K562 (cell line): ENCODE measurements around the gene CCDC186. TPM values are rescaled to one million over a fixed set of nuclear protein-coding genes. Genes with fewer than 3 reads are reported as not detected.

Source experiments
- ATAC-seq: fragments of 200-7000 bp; cut with Tn5 transposase; 3 replicates; pipeline ENCODE4 v1.9.1; 2020; ENCODE audit warnings: moderate library complexity
- BruUV-seq: library from RNA; stranded (reverse); fragments of 400-500 nt; replicated peaks from 2 replicates; lab custom pipeline; 2021; lab: Mats Ljungman, UMichigan
- CTCF ChIA-PET: fragments of 300-600 bp; formaldehyde crosslinking; extraction: SDS; loops from one replicate; lab custom pipeline; 2021; ENCODE audit warnings: low intra/inter-chr PET ratio; lab: Yijun Ruan, JAX
- POLR2A ChIA-PET: fragments of 300-600, 350-650 bp; sonication (Branson Sonifier 250); formaldehyde crosslinking; extraction: SDS; loops from one replicate; lab custom pipeline; 2021; ENCODE audit warnings: antibody characterized with exemption, inconsistent platforms; lab: Yijun Ruan, JAX
- DNase-seq, 4 experiments: peaks; one replicate each; pipeline versions ENCODE4 v3.0.0 to v3.0.0-alpha.2; 2011 to 2018; ENCODE audit warnings: low spot score in 3 of 4, mixed read lengths in 3 of 4; ENCODE audit errors: extremely low read depth in 1 of 4
- FAIRE-seq: peaks from 2 replicates; lab custom pipeline; 2011; peaks lifted over from hg19 to GRCh38; lab: Jason Lieb, UNC
- H2AFZ ChIP-seq: 2 replicates; pipeline ENCODE4 v1.6.0; 2011; ENCODE audit warnings: low read depth, low read length, control low read depth, inconsistent platforms
- H3K27ac ChIP-seq: fragments of 200-600 bp; 3 replicates; pipeline ENCODE4 v1.8.0; 2011; ENCODE audit warnings: low read depth, mild to moderate bottlenecking, control low read depth, inconsistent platforms, low read length, moderate library complexity, mixed read lengths; ENCODE audit errors: extremely low read depth
- H3K27me3 ChIP-seq, 2 experiments: fragments of 300-600 bp in 1 of 2; 2 replicates in 1 of 2; 3 replicates in 1 of 2; pipeline versions ENCODE4 v1.6.0 to v1.8.0; 2011; ENCODE audit warnings: inconsistent platforms in 2 of 2, low read length in 2 of 2, mild to moderate bottlenecking in 1 of 2, mixed read lengths in 1 of 2, moderate library complexity in 1 of 2; ENCODE audit not compliant: control insufficient read depth in 2 of 2, insufficient read depth in 2 of 2
- H3K36me3 ChIP-seq: fragments of 300-600 bp; 3 replicates; pipeline ENCODE4 v1.8.0; 2011; ENCODE audit warnings: mild to moderate bottlenecking, low read length, inconsistent platforms; ENCODE audit not compliant: control insufficient read depth, insufficient read depth
- H3K4me1 ChIP-seq, 2 experiments: fragments of 200-600 bp in 1 of 2; replicated peaks in 1 of 2; 2 replicates in 1 of 2; 3 replicates in 1 of 2; pipeline versions ENCODE4 v1.5.1 to v1.8.0; 2011; ENCODE audit warnings: inconsistent platforms in 2 of 2, low read length in 2 of 2, mild to moderate bottlenecking in 1 of 2, mixed read lengths in 1 of 2, moderate library complexity in 1 of 2; ENCODE audit not compliant: control insufficient read depth in 2 of 2, insufficient read depth in 2 of 2
- H3K4me2 ChIP-seq: 2 replicates; pipeline ENCODE4 v1.6.1; 2011; ENCODE audit warnings: low read length, control low read depth, inconsistent platforms, mixed read lengths; ENCODE audit not compliant: insufficient read depth
- H3K4me3 ChIP-seq: fragments of 200-600 bp; sonication (generic), shearing (Covaris generic); 2 replicates; pipeline ENCODE4 v1.5.1; 2016; ENCODE audit warnings: control low read depth, inconsistent platforms
- H3K79me2 ChIP-seq: fragments of 200-600 bp; 3 replicates; pipeline ENCODE4 v1.8.0; 2011; ENCODE audit warnings: low read length, inconsistent platforms; ENCODE audit not compliant: control insufficient read depth, insufficient read depth
- H3K9ac ChIP-seq, 2 experiments: 2 replicates each; pipeline versions ENCODE4 v1.6.0 to v1.6.1; 2011; ENCODE audit warnings: low read depth in 2 of 2, low read length in 2 of 2, control low read depth in 1 of 2, inconsistent platforms in 1 of 2, mild to moderate bottlenecking in 1 of 2, mixed read lengths in 1 of 2; ENCODE audit not compliant: insufficient read depth in 1 of 2
- H3K9me1 ChIP-seq: one replicate; pipeline ENCODE4 v1.6.0; 2011; ENCODE audit warnings: inconsistent platforms, mild to moderate bottlenecking, low read length, moderate library complexity; ENCODE audit not compliant: control insufficient read depth, insufficient read depth
- H3K9me3 ChIP-seq: replicated peaks from 2 replicates; pipeline ENCODE4 v1.5.1; 2011; ENCODE audit warnings: low read depth, low read length, inconsistent platforms; ENCODE audit not compliant: control insufficient read depth, insufficient read depth
- H4K20me1 ChIP-seq: replicated peaks from 2 replicates; pipeline ENCODE4 v1.6.1; 2011; ENCODE audit warnings: low read length, inconsistent platforms, mixed read lengths; ENCODE audit not compliant: control insufficient read depth, insufficient read depth
- CSDE1 ChIP-seq, 2 experiments: fragments of 450-650 bp; IDR thresholded peaks; 2 replicates each; pipeline ENCODE4 v1.6.1; 2016; ENCODE audit warnings: mild to moderate bottlenecking in 1 of 2
- DNMT1 ChIP-seq: fragments of 450-650 bp; IDR thresholded peaks from 2 replicates; pipeline ENCODE4 v1.6.1; 2016; ENCODE audit warnings: antibody characterized with exemption, mild to moderate bottlenecking
- E2F4 ChIP-seq: sonication (generic); formaldehyde crosslinking; IDR thresholded peaks from 2 replicates; pipeline ENCODE4 v1.8.0; 2022; ENCODE audit warnings: mild to moderate bottlenecking, low read depth, missing genetic modification reagents
- HEY1 ChIP-seq: fragments of 250-450 bp; sonication (Bioruptor Pico); IDR thresholded peaks from 2 replicates; pipeline ENCODE4 v1.5.0; 2020; ENCODE audit warnings: mild to moderate bottlenecking, moderate library complexity, borderline replicate concordance
- IFI16 ChIP-seq: fragments of 250-450 bp; sonication (Bioruptor Pico); IDR thresholded peaks from 2 replicates; pipeline ENCODE4 v2.1.2; 2022; ENCODE audit warnings: mild to moderate bottlenecking, inconsistent platforms
- WGBS: fragments of 100-300 bp; shearing (Covaris generic); methylation state at CpG from one replicate; pipeline ENCODE4 v1.1.6; 2016; ENCODE audit warnings: low coverage, mixed read lengths; ENCODE audit not compliant: insufficient coverage; ENCODE audit errors: missing lambda C conversion rate; 5-methylcytosine and 5-hydroxymethylcytosine counted together
- in situ Hi-C: fragments of 300-500 bp; cut with MboI; formaldehyde crosslinking; loops from 4 replicates; pipeline ENCODE4 v1.15.0; 2018; ENCODE audit warnings: inconsistent platforms, mixed read lengths
- intact Hi-C: fragments of 100-400 bp; cut with micrococcal nuclease; formaldehyde crosslinking; loops from 2 replicates; pipeline ENCODE4 v1.14.2; 2022
- polyA plus RNA-seq, 8 experiments: library from polyadenylated mRNA; depleted of rRNA in 4 of 8; stranded (reverse) in 5 of 8; unstranded in 3 of 8; fragments of >200 nt; fragmentation: Nextera tagmentation in 2 of 8; fragmentation: Illumina TruSeq in 1 of 8; extraction: Ambion mirVana in 2 of 8; extraction: Trizol in 1 of 8; gene quantifications; 2 replicates each; pipeline versions ENCODE4 v1.2.1 to v1.2.3, GENCODE V29; 2011 to 2014; ENCODE audit warnings: inconsistent platforms in 1 of 8, missing spikeins in 1 of 8
- total RNA-seq, 7 experiments: library from RNA; depleted of rRNA in 6 of 7; stranded (reverse); fragments of >200 nt in 6 of 7; fragmentation: Illumina TruSeq in 2 of 7; extraction: Trizol in 2 of 7; gene quantifications; 2 replicates each; pipeline versions ENCODE4 v1.2.1 to v1.2.3, GENCODE V29; 2011 to 2021; ENCODE audit warnings: low replicate concordance in 1 of 7

The CCDC186 gene
- total and polyA plus RNA-seq, 9 of the 15 experiments (the other 6 are each of a cell fraction or from before 2014, with no cell fraction given): 2.0 to 7.5 (median 4.7) TPM

- BruUV-seq: no TSS peak
- Histone ChIP-seq H3K36me3 (no peaks in the 10 kb centered on the region), H3K4me2 (no peak overlapping the region)
- FAIRE-seq: no peak
- TF ChIP-seq IFI16 (CRISPR knock-in tag) (no peak), CSDE1 (IDR thresholded peaks at IDR 0.05) (no peak), HEY1 (CRISPR knock-in tag) (no peak), DNMT1 (no peak), E2F4 (CRISPR knock-in tag) (no peak)
- TF ChIP-seq, all 486 proteins: peak for 0
- H3K4me3 ChIP-seq: no peak overlapping the region
- CTCF ChIA-PET: no interaction called here
- H3K9ac ChIP-seq: no peak overlapping the region
- H3K9me1 ChIP-seq: no peaks in the 10 kb centered on the region
- H2AFZ ChIP-seq: no peak overlapping the region
- intact Hi-C loops (no loop called here), in situ Hi-C loops (no loop called here)
- no peak overlapping the region for H3K27ac ChIP-seq
- no peaks in the 10 kb centered on the region for H3K79me2 ChIP-seq
- no peaks in the 10 kb centered on the region for H4K20me1 ChIP-seq
- H3K27me3 ChIP-seq: peaks cover 3 to 5% of the 10 kb centered on the region in 2 experiments
- WGBS: 3% methylated on average over 8 of the region's 8 CpGs
- ATAC-seq (no peak), DNase-seq (no peak)
- no peaks in the 10 kb centered on the region for H3K4me1 ChIP-seq
- POLR2A ChIA-PET: interaction anchor here (0.6 to 0.7 kb wide), 2 partner anchors 183 to 491 kb away, joined by 3 to 4 read pairs; no protein-coding TSS in a partner anchor
- no peaks in the 10 kb centered on the region for H3K9me3 ChIP-seq
These were observed 58.1 kb downstream of the CCDC186 start for GRCh38 chr10:114115661-114116445.
